GM10266 (cell line): ENCODE results near the gene ERMN.

Experiments
- DNase-seq: peaks from one replicate; pipeline ENCODE4 v3.0.0; 2012; ENCODE audit errors: extremely low spot score
- TF ChIP-seq, protein P1 (sequence below): IDR thresholded peaks from 2 replicates; pipeline ENCODE4 v1.5.1; 2012; ENCODE audit warnings: mild to moderate bottlenecking, low read depth; ENCODE audit not compliant: control insufficient read depth, insufficient read depth; ENCODE audit errors: missing control alignments

Gene ERMN

GRCh38 chr2:157320409-157320808, 5.2 kb downstream of the ERMN start:
- DNase-seq, result no peak

DNA sequence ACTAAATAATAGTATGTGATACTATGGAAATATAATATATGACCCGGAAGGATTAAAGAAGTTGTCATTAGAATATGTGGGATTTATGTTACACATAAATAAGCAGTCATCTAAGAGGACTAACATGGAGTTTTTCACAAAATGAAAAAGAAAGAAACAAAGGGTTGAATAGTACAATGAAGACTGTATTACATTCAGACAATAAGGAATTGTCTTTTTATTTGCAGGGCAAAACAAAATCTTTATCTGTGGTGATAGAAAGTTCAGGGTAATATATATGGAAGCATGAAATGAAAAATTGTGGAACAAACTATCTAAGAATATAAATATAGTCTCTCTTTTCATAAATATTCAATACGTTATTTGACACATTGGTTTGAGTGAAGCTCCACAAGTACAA, 5.8 kb downstream of the ERMN start:
- no peak for DNase-seq
- TF ChIP-seq, protein P1, sequence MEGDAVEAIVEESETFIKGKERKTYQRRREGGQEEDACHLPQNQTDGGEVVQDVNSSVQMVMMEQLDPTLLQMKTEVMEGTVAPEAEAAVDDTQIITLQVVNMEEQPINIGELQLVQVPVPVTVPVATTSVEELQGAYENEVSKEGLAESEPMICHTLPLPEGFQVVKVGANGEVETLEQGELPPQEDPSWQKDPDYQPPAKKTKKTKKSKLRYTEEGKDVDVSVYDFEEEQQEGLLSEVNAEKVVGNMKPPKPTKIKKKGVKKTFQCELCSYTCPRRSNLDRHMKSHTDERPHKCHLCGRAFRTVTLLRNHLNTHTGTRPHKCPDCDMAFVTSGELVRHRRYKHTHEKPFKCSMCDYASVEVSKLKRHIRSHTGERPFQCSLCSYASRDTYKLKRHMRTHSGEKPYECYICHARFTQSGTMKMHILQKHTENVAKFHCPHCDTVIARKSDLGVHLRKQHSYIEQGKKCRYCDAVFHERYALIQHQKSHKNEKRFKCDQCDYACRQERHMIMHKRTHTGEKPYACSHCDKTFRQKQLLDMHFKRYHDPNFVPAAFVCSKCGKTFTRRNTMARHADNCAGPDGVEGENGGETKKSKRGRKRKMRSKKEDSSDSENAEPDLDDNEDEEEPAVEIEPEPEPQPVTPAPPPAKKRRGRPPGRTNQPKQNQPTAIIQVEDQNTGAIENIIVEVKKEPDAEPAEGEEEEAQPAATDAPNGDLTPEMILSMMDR, result no peak

More at GRCh38 chr2:157320409-157320808, 5.2 kb downstream of the ERMN start:
- TF ChIP-seq, protein P1, result no peak

DNA sequence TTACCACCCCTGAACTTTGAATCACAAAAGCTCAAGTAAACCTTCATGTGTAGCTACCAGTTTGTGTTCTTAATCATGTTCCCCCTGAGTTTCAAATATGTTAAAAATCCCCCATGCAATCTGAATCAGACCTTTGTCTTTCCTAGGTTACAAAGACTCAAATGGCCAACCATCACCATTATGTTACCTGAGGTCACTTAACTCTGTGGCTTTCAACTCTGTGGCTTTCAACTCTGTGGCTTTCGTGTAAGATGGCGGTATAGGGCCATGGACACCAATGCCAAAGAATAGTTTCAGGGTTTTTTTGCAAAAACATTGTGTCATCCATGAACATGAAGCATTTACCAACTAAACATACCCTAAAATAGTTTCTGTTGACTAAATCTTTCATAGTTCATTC, 6.7 kb downstream of the ERMN start:
- TF ChIP-seq, protein P1, result no peak
- no peak for DNase-seq

DNA sequence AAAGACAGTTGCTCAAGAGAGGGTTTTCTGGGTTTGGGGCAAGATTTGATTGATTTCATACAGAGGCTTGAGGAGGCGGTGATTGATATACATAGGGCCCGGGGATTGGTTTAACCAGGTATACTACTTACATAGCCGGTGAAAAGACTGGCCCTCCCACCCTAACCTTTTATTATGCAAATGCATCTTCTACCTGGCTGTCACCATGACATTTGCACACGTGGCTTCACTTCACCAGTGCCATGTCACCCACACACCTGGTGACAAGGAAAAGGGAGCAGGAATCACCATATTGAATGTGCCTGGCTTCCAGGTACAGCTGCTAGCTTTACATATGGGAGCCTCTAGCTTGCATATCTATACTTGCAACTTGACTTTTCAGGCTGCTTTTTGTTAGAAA, 9.7 kb downstream of the ERMN start:
- TF ChIP-seq, protein P1, result no peak
- no peak for DNase-seq

DNA sequence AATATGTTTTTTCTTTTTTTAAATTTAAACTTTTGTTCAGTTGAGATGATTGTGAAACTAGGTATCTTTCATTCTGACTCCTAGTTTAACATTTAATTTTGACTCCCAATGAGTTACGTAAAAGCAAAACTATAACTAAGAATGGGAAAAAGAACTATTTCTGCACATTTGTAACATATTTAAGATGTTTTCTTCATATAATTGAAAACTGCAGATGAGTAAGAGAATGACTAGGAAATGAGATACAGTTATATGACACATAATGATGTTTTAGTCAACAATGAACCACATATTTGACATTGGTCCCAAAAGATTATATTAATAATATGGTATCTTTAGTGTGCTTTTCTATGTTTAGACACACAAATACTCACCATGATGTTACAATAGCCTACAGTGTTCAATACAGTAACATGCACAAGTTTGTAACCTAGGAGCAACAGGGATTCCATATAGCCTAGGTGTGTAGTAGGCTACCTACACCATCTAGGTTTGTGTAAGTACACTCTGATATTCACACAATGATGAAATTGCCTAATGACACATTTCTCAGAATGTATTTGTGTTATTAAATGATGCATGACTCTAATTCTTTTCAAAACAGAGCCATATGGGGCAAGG, 12.6 kb downstream of the ERMN start:
- DNase-seq, result no peak
- TF ChIP-seq, protein P1, result no peak

DNA sequence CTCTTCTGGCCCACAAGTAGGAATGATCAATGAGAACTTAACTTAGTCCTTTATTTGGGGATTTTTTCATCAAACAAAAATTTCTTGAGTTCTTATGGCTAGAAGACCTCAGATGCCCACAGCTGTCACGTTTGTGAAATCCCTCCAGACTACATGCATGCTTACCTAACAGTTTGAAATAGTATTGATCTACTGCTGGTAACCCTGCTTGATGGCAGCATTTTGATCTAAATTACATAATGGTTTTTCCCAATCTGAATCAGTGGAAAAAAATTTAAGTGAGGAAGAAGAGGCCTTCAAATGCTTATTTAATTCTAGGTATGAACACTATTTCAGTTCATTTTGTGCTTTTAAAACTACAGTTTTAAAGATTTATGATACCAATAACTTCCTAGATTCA, 13.9 kb downstream of the ERMN start:
- no peak for DNase-seq
- TF ChIP-seq, protein P1, result no peak

GRCh38 chr2:157309878-157310277, 15.7 kb downstream of the ERMN start:
- TF ChIP-seq, protein P1, result no peak
- no peak for DNase-seq
